Liver (tissue), 9 donors: ENCODE measurements around the gene ENPP3. TPM values are rescaled to one million over a fixed set of nuclear protein-coding genes. Genes with fewer than 3 reads are reported as not detected.

Experiments
- DNase-seq: peaks from one replicate; pipeline ENCODE4 v3.0.0-alpha.2; 2017; ENCODE audit warnings: low spot score
- H3K27ac ChIP-seq, 2 donors: one replicate each; pipeline ENCODE4 v1.7.0; 2013; ENCODE audit warnings: inconsistent platforms in 2 of 2, low read length in 2 of 2, control low read depth in 1 of 2, low read depth in 1 of 2, mild to moderate bottlenecking in 1 of 2
- H3K27me3 ChIP-seq, 4 donors: one replicate each; pipeline versions ENCODE4 v1.6.1 to v1.7.0; 2013; ENCODE audit warnings: low read length in 3 of 4, inconsistent platforms in 1 of 4, mild to moderate bottlenecking in 1 of 4, moderate library complexity in 1 of 4; ENCODE audit not compliant: control insufficient read depth in 4 of 4, insufficient read depth in 4 of 4
- H3K36me3 ChIP-seq, 4 donors: one replicate each; pipeline versions ENCODE4 v1.6.1 to v1.7.0; 2013; ENCODE audit warnings: low read length in 3 of 4, mild to moderate bottlenecking in 3 of 4, low read depth in 1 of 4, moderate library complexity in 1 of 4; ENCODE audit not compliant: control insufficient read depth in 4 of 4, insufficient read depth in 3 of 4
- H3K4me1 ChIP-seq, 4 donors: one replicate each; pipeline versions ENCODE4 v1.6.1 to v1.7.0; 2013; ENCODE audit warnings: low read length in 3 of 4, mild to moderate bottlenecking in 3 of 4, moderate library complexity in 1 of 4; ENCODE audit not compliant: control insufficient read depth in 4 of 4, insufficient read depth in 4 of 4
- H3K4me3 ChIP-seq, 3 donors: one replicate each; pipeline versions ENCODE4 v1.6.1 to v1.7.0; 2013; ENCODE audit warnings: low read length in 3 of 3, control low read depth in 1 of 3, low read depth in 1 of 3, mild to moderate bottlenecking in 1 of 3
- H3K9ac ChIP-seq, 2 donors: one replicate each; pipeline ENCODE4 v1.7.0; 2013; ENCODE audit warnings: low read length in 2 of 2, mild to moderate bottlenecking in 2 of 2, moderate library complexity in 2 of 2, control low read depth in 1 of 2, low read depth in 1 of 2
- H3K9me3 ChIP-seq, 4 donors: one replicate each; pipeline versions ENCODE4 v1.6.1 to v1.7.0; 2013; ENCODE audit warnings: low read length in 3 of 4; ENCODE audit not compliant: control insufficient read depth in 4 of 4
- FOXA1 ChIP-seq: IDR thresholded peaks from 2 replicates; pipeline ENCODE4 v1.6.1; 2016; ENCODE audit warnings: antibody characterized with exemption
- FOXA2 ChIP-seq: IDR thresholded peaks from 2 replicates; pipeline ENCODE4 v1.6.1; 2016; ENCODE audit warnings: antibody characterized with exemption
- HNF4A ChIP-seq, 2 donors: conservative IDR thresholded peaks; 2 replicates each; pipeline ENCODE4 v1.6.1; 2016; ENCODE audit warnings: antibody characterized with exemption in 2 of 2, mild to moderate bottlenecking in 2 of 2
- HNF4G ChIP-seq: IDR thresholded peaks from 2 replicates; pipeline ENCODE4 v1.6.1; 2016; ENCODE audit warnings: antibody characterized with exemption
- JUND ChIP-seq, 2 donors: IDR thresholded peaks; 2 replicates each; pipeline ENCODE4 v1.6.1; 2016; ENCODE audit warnings: antibody characterized with exemption in 2 of 2
- NR2F2 ChIP-seq: IDR thresholded peaks from 2 replicates; pipeline ENCODE4 v1.6.1; 2016; ENCODE audit warnings: antibody characterized with exemption
- RAD21 ChIP-seq, 2 donors: IDR thresholded peaks; 2 replicates each; pipeline ENCODE4 v1.6.1; 2016; ENCODE audit warnings: antibody characterized with exemption in 2 of 2, mild to moderate bottlenecking in 2 of 2
- RXRA ChIP-seq, 2 donors: IDR thresholded peaks; 2 replicates each; pipeline ENCODE4 v1.6.1; 2017 to 2018; ENCODE audit warnings: antibody characterized with exemption in 2 of 2, mild to moderate bottlenecking in 1 of 2
- SP1 ChIP-seq: IDR thresholded peaks from 2 replicates; pipeline ENCODE4 v1.6.1; 2018; ENCODE audit warnings: antibody characterized with exemption, mild to moderate bottlenecking
- TAF1 ChIP-seq: conservative IDR thresholded peaks from 2 replicates; pipeline ENCODE4 v1.6.1; 2016; ENCODE audit warnings: antibody characterized with exemption, mild to moderate bottlenecking
- YY1 ChIP-seq: IDR thresholded peaks from 2 replicates; pipeline ENCODE4 v1.6.1; 2016; ENCODE audit warnings: antibody characterized with exemption, mild to moderate bottlenecking
- WGBS: extraction: QIAGEN DNeasy Blood & Tissue Kit; methylation state at CpG from one replicate; pipeline ENCODE4 v1.1.7; 2013; 5-methylcytosine and 5-hydroxymethylcytosine counted together
- polyA plus RNA-seq, 2 donors: library from polyadenylated mRNA; stranded (reverse) in 1 of 2; unstranded in 1 of 2; fragments of 200-250 nt in 1 of 2; fragments of >200 nt in 1 of 2; fragmentation: Nextera tagmentation in 1 of 2; extraction: Ambion mirVana in 1 of 2; gene quantifications; one replicate each; pipeline versions ENCODE4 v1.2.1 to v1.2.3, GENCODE V29; 2013 to 2015
- total RNA-seq, 2 donors: library from RNA; depleted of rRNA; stranded (reverse); fragments of >200 nt; gene quantifications; one replicate each; pipeline ENCODE4 v1.2.3, GENCODE V29; 2014
- TF ChIP-seq, protein P1 (sequence below): IDR thresholded peaks from 2 replicates; pipeline ENCODE4 v1.6.1; 2016; ENCODE audit warnings: antibody characterized with exemption
- TF ChIP-seq, protein P2 (sequence below): fragments of 150-350 bp; IDR thresholded peaks from 2 replicates; pipeline ENCODE4 v1.5.1; 2017; ENCODE audit warnings: improper control_type of control experiment, low read depth, low read length; ENCODE audit not compliant: missing input control
- TF ChIP-seq, protein P3 (sequence below): IDR thresholded peaks from 2 replicates; pipeline ENCODE4 v1.6.1; 2016; ENCODE audit warnings: antibody characterized with exemption
- TF ChIP-seq, protein P4 (sequence below): IDR thresholded peaks from 2 replicates; pipeline ENCODE4 v1.6.1; 2016; ENCODE audit warnings: antibody characterized with exemption
- TF ChIP-seq, protein P5 (sequence below): IDR thresholded peaks from 2 replicates; pipeline ENCODE4 v1.6.1; 2016; ENCODE audit warnings: antibody characterized with exemption, mild to moderate bottlenecking
- donor health status: healthy.
- donor health status: healthy.
- donor health status: healthy.
- donor health status: healthy.
- donor health status: healthy.

Gene ENPP3
- total and polyA plus RNA-seq, 4 donors: 0.51 to 6.1 (median 1.1) TPM

DNA sequence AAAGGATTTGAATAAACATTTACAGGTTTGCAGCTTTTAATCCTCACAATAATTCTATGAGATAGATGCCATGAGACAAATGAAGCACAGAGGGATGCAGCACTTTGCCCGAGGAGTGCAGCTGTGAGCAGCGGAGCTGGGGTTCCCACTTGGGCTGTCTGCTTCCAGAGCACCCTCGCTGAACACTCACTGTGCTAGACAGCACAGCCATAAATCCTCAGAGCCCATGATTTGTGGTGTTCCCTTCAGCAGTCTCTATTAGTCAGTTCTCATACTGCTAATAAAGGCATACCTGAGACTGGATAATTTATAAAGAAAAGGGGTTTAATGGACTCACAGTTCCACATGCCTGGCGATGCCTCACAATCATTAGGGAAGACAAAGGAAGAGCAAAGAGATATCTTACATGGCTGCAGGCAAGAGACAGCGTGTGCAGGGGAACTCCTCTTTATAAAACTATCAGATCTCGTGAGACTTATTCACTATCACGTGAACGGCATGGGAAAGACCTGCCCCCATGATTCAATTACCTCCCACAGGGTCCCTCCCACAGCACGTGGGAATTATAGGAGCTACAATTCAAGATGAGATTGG, 99.0 kb downstream of the ENPP3 start:
- DNase-seq: no peak
- Histone ChIP-seq H3K27me3 (no peaks in the 10 kb centered on the region), H3K27ac (no peak overlapping the region), H3K4me1 (no peaks in the 10 kb centered on the region), H3K4me3 (no peak overlapping the region), H3K9me3 (no peaks in the 10 kb centered on the region), H3K9ac (no peak overlapping the region), H3K36me3 (no peaks in the 10 kb centered on the region)
- WGBS: 92% methylated on average over 9 of the region's 9 CpGs
- TF ChIP-seq SP1 (no peak), HNF4A (conservative IDR thresholded peaks at IDR 0.05) (no peak), JUND (IDR thresholded peaks at IDR 0.05) (no peak), FOXA2 (no peak), HNF4G (no peak), RXRA (IDR thresholded peaks at IDR 0.05) (no peak), NR2F2 (no peak), YY1 (no peak), TAF1 (no peak), FOXA1 (no peak), RAD21 (IDR thresholded peaks at IDR 0.05) (no peak)
- TF ChIP-seq, protein P1, sequence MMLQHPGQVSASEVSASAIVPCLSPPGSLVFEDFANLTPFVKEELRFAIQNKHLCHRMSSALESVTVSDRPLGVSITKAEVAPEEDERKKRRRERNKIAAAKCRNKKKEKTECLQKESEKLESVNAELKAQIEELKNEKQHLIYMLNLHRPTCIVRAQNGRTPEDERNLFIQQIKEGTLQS: no peak
- TF ChIP-seq, protein P2, sequence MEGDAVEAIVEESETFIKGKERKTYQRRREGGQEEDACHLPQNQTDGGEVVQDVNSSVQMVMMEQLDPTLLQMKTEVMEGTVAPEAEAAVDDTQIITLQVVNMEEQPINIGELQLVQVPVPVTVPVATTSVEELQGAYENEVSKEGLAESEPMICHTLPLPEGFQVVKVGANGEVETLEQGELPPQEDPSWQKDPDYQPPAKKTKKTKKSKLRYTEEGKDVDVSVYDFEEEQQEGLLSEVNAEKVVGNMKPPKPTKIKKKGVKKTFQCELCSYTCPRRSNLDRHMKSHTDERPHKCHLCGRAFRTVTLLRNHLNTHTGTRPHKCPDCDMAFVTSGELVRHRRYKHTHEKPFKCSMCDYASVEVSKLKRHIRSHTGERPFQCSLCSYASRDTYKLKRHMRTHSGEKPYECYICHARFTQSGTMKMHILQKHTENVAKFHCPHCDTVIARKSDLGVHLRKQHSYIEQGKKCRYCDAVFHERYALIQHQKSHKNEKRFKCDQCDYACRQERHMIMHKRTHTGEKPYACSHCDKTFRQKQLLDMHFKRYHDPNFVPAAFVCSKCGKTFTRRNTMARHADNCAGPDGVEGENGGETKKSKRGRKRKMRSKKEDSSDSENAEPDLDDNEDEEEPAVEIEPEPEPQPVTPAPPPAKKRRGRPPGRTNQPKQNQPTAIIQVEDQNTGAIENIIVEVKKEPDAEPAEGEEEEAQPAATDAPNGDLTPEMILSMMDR: no peak
- TF ChIP-seq, protein P3, sequence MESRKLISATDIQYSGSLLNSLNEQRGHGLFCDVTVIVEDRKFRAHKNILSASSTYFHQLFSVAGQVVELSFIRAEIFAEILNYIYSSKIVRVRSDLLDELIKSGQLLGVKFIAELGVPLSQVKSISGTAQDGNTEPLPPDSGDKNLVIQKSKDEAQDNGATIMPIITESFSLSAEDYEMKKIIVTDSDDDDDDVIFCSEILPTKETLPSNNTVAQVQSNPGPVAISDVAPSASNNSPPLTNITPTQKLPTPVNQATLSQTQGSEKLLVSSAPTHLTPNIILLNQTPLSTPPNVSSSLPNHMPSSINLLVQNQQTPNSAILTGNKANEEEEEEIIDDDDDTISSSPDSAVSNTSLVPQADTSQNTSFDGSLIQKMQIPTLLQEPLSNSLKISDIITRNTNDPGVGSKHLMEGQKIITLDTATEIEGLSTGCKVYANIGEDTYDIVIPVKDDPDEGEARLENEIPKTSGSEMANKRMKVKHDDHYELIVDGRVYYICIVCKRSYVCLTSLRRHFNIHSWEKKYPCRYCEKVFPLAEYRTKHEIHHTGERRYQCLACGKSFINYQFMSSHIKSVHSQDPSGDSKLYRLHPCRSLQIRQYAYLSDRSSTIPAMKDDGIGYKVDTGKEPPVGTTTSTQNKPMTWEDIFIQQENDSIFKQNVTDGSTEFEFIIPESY: no peak
- TF ChIP-seq, protein P4, sequence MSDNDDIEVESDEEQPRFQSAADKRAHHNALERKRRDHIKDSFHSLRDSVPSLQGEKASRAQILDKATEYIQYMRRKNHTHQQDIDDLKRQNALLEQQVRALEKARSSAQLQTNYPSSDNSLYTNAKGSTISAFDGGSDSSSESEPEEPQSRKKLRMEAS: no peak
- TF ChIP-seq, protein P5, sequence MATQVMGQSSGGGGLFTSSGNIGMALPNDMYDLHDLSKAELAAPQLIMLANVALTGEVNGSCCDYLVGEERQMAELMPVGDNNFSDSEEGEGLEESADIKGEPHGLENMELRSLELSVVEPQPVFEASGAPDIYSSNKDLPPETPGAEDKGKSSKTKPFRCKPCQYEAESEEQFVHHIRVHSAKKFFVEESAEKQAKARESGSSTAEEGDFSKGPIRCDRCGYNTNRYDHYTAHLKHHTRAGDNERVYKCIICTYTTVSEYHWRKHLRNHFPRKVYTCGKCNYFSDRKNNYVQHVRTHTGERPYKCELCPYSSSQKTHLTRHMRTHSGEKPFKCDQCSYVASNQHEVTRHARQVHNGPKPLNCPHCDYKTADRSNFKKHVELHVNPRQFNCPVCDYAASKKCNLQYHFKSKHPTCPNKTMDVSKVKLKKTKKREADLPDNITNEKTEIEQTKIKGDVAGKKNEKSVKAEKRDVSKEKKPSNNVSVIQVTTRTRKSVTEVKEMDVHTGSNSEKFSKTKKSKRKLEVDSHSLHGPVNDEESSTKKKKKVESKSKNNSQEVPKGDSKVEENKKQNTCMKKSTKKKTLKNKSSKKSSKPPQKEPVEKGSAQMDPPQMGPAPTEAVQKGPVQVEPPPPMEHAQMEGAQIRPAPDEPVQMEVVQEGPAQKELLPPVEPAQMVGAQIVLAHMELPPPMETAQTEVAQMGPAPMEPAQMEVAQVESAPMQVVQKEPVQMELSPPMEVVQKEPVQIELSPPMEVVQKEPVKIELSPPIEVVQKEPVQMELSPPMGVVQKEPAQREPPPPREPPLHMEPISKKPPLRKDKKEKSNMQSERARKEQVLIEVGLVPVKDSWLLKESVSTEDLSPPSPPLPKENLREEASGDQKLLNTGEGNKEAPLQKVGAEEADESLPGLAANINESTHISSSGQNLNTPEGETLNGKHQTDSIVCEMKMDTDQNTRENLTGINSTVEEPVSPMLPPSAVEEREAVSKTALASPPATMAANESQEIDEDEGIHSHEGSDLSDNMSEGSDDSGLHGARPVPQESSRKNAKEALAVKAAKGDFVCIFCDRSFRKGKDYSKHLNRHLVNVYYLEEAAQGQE: no peak

DNA sequence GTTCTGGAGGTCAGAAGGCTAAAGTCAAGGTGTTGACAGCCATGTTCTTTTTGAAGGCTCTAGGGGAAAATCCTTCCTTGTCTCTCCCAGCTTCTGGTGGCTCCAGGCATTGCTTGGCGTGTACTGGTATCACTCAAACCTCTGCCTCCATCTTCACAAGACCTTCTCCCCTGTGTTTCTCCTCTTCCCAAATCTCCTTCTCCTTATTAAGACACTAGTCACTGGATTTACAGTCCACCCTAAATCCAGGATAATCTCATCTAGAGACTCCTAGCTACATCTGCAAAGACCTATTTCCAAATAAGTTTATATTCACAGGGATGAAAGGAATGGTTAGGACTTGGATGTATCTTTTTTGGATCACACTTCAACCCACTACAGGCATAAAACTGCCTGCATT, 99.7 kb downstream of the ENPP3 start:
- DNase-seq: no peak
- no peak for TF ChIP-seq HNF4A (conservative IDR thresholded peaks at IDR 0.05)
- TF ChIP-seq RAD21 (IDR thresholded peaks at IDR 0.05): no peak

More for the DNA sequence above, 99.7 kb downstream of the ENPP3 start:
- Histone ChIP-seq H3K36me3 (no peaks in the 10 kb centered on the region), H3K9me3 (no peaks in the 10 kb centered on the region), H3K4me1 (no peaks in the 10 kb centered on the region), H3K27ac (no peak overlapping the region), H3K27me3 (no peaks in the 10 kb centered on the region), H3K4me3 (no peak overlapping the region), H3K9ac (no peak overlapping the region)
- 96% methylated on average over 1 of the region's 1 CpG for WGBS
